Activated CD8-positive, alpha-beta T cell treated with anti-CD3 and anti-CD28 coated beads for 36 hours (primary cell): ENCODE results near the gene DHRS7C. TPM values are rescaled to one million over a fixed set of nuclear protein-coding genes. Genes with fewer than 3 reads are reported as not detected.
A peak's percentile ranks its signal among the peaks of the same experiment; 100 is the strongest.

ENCODE experiments used
- ATAC-seq: fragments of 200-7000 bp; cut with Tn5 transposase; one replicate; pipeline ENCODE4 v1.10.0; 2021; ENCODE audit warnings: mild to moderate bottlenecking, moderate library complexity
- CTCF ChIA-PET: fragments of 350-600 bp; sonication (Branson Sonifier 250); formaldehyde crosslinking; loops from one replicate; lab custom pipeline; 2021; ENCODE audit warnings: antibody characterized with exemption; lab: Charles Lee
- POLR2A ChIA-PET: fragments of 350-600 bp; sonication (Branson Sonifier 250); formaldehyde crosslinking; loops from one replicate; lab custom pipeline; 2021; ENCODE audit warnings: antibody characterized with exemption; lab: Charles Lee
- DNase-seq: peaks from one replicate; pipeline ENCODE4 v3.0.0-alpha.2; 2020
- H3K27ac Mint-ChIP-seq: one replicate; pipeline ENCODE4 v1.8.0; 2021; ENCODE audit warnings: mild to moderate bottlenecking, mixed read lengths
- H3K27me3 Mint-ChIP-seq: one replicate; pipeline ENCODE4 v1.8.0; 2021; ENCODE audit warnings: mixed read lengths
- H3K36me3 Mint-ChIP-seq: one replicate; pipeline ENCODE4 v1.8.0; 2021; ENCODE audit warnings: low read depth, mixed read lengths
- H3K4me1 Mint-ChIP-seq: one replicate; pipeline ENCODE4 v1.8.0; 2021; ENCODE audit warnings: low read depth, mixed read lengths
- H3K4me3 Mint-ChIP-seq: one replicate; pipeline ENCODE4 v1.8.0; 2021; ENCODE audit warnings: mild to moderate bottlenecking, moderate library complexity, mixed read lengths
- H3K9me3 Mint-ChIP-seq: one replicate; pipeline ENCODE4 v1.8.0; 2021; ENCODE audit warnings: mixed read lengths
- intact Hi-C: fragments of 100-400 bp; cut with micrococcal nuclease; formaldehyde crosslinking; loops from one replicate; pipeline ENCODE4 v1.10.0; 2022
- total RNA-seq, 2 experiments: library from RNA; stranded (reverse); gene quantifications; one replicate each; pipeline ENCODE4 v1.2.3, GENCODE V29; 2021
- TF ChIP-seq, protein P1 (sequence below): fragments of 200-600 bp; IDR thresholded peaks from one replicate; pipeline ENCODE4 v1.8.0; 2022; ENCODE audit warnings: antibody characterized with exemption, mild to moderate bottlenecking

Gene DHRS7C
- total RNA-seq, 2 experiments from 2014 or later = not detected

DNA sequence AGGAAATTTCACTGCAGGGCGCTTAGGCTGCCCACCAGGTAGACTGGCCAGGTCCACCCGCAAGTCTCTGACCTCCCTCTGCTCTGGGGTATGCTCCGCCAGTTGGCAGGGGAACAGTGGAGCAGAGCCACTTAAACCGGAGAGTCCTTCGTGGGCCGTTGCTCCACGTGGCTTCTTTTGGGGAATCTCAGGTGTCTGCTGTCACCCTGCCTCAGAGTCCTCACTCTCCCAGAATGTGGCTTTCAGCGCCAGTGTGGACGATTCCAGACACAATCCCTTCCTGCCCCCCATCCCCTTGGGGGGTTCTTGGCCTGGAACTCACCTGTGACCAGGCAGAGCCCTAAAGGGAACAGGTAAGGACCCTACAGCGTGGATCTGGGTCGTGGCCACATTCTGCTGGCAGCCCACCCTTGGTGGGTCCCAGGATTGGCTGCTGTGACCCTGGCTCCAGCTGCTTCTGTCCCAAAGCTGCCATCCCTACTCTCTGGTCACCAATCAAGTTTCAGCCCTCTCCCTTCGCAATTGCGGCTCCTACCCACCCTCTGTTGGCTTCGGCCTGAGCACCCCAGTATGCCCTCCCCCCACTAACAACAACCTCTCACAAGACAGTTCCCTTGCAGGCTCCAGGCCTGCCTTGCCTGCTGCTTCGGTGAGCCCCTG lies 22.2 kb downstream of the DHRS7C start:
- ChIA-PET CTCF (interaction anchor here (0.8 to 1.8 kb wide), 12 partner anchors 9 to 193 kb away, joined by 3 to 14 read pairs (median 4); partner anchors contain the start of gene CFAP52), POLR2A (no interaction called here)
- no peak overlapping the region for H3K4me3 Mint-ChIP-seq
- ATAC-seq (no peak), DNase-seq (no peak)
- peaks cover 2% of the 10 kb centered on the region for H3K27me3 Mint-ChIP-seq
- H3K4me1 Mint-ChIP-seq = no peaks in the 10 kb centered on the region
- no peaks in the 10 kb centered on the region for H3K9me3 Mint-ChIP-seq
- intact Hi-C loops = loop anchor here (5.0 kb wide), 1 partner anchor 37 kb away; no protein-coding TSS in a partner anchor
- TF ChIP-seq, protein P1, sequence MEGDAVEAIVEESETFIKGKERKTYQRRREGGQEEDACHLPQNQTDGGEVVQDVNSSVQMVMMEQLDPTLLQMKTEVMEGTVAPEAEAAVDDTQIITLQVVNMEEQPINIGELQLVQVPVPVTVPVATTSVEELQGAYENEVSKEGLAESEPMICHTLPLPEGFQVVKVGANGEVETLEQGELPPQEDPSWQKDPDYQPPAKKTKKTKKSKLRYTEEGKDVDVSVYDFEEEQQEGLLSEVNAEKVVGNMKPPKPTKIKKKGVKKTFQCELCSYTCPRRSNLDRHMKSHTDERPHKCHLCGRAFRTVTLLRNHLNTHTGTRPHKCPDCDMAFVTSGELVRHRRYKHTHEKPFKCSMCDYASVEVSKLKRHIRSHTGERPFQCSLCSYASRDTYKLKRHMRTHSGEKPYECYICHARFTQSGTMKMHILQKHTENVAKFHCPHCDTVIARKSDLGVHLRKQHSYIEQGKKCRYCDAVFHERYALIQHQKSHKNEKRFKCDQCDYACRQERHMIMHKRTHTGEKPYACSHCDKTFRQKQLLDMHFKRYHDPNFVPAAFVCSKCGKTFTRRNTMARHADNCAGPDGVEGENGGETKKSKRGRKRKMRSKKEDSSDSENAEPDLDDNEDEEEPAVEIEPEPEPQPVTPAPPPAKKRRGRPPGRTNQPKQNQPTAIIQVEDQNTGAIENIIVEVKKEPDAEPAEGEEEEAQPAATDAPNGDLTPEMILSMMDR = no peak
- H3K36me3 Mint-ChIP-seq = no peaks in the 10 kb centered on the region
- no peak overlapping the region for H3K27ac Mint-ChIP-seq

DNA sequence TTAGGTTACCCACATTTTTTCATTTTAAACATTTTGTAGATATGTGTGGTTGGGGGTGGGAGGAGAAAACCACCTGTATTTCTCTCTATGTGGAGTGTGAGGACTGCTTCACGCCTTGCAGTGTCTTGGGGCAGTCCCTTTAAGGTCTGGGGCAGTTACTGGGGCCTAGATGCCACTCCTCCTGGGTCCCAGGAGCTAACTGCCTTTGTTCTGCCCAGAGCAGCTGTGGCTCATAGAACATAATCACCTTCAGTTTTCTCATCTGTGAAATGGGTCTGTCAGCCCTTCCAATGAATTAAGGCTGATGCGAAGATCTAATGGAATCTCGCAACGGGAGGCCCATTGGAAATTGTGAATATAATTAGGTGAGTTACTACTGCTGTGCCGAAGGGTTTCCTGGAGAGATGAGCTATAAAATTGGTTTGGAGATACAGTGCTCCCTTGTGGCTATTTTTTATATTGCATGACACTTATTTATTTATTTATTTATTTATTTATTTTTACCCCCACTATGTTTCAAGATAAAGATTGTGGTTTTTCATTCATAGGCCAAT lies 22.9 kb downstream of the DHRS7C start:
- Mint-ChIP-seq H3K27ac (no peak overlapping the region), H3K27me3 (peaks cover 3% of the 10 kb centered on the region), H3K9me3 (no peaks in the 10 kb centered on the region), H3K4me1 (no peaks in the 10 kb centered on the region), H3K4me3 (no peak overlapping the region), H3K36me3 (no peaks in the 10 kb centered on the region)
- ChIA-PET POLR2A (no interaction called here), CTCF (interaction anchor here (0.7 to 1.8 kb wide), 15 partner anchors 8 to 192 kb away, joined by 3 to 14 read pairs (median 4); partner anchors contain the start of gene CFAP52)
- TF ChIP-seq, protein P1 = peak; percentile 72
- intact Hi-C loops = loop anchor here (5.0 kb wide), 1 partner anchor 36 kb away; no protein-coding TSS in a partner anchor
- DNase-seq = no peak
- peak; percentile 45 for ATAC-seq

DNA sequence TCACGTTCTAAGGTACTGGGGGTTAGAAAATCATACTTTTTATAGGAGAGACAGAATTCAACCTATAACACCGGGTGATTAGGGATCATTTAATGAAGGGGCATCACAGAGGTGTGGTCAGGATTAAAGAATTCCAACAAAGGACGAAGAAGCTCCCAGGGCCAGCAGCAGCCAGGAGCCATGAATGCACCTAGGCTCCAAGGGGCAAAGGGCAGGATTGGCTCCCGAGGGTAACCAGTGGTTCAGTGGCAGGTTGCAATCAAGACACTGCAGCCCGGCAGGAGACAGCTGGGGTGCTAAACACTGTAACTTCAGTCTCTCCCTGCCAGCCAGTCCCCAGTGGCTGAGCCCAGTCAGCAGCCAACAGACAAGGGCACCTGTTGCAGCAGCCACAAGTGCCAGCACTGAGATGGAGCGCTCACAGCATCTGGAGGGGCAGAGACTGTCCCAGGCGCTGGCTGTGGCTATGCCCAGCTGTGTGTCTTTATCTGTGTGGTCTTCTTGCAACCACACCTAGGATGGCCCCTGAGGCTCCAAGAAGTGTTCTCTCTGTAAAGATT lies 23.9 kb downstream of the DHRS7C start:
- DNase-seq = no peak
- H3K27me3 Mint-ChIP-seq = peaks cover 5% of the 10 kb centered on the region
- H3K9me3 Mint-ChIP-seq = no peaks in the 10 kb centered on the region
- no peak for ATAC-seq
- no peak overlapping the region for H3K4me3 Mint-ChIP-seq
- TF ChIP-seq, protein P1 = no peak
- POLR2A ChIA-PET = no interaction called here
- intact Hi-C loops = loop anchor here (5.0 kb wide), 1 partner anchor 35 kb away; no protein-coding TSS in a partner anchor
- no peak overlapping the region for H3K27ac Mint-ChIP-seq
- no peaks in the 10 kb centered on the region for H3K36me3 Mint-ChIP-seq
- CTCF ChIA-PET = interaction anchor here (0.9 to 1.4 kb wide), 3 partner anchors 33 to 60 kb away, joined by 4 to 5 read pairs (median 4); no protein-coding TSS in a partner anchor
- no peaks in the 10 kb centered on the region for H3K4me1 Mint-ChIP-seq

DNA sequence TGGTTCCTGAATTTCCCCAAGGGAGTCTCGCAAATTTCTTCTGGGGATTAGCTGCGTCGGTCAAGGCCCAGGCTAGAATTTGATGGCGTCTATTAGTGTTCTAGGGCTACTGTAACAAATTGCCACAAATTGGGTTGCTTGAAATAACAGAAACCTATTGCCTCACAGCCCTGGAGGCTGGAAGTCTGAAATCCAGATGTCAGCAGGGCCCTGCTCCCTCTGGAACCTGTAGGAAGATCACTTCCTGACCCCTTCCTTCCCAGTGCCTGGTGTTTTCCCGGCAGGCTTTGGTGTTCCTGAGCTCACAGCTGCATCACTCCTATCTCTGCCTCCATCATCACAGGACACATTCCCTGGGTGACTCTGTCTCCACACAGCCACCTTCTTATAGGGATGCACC lies 24.4 kb downstream of the DHRS7C start:
- TF ChIP-seq, protein P1 = no peak
- H3K9me3 Mint-ChIP-seq = no peaks in the 10 kb centered on the region
- no peak overlapping the region for H3K4me3 Mint-ChIP-seq
- no peaks in the 10 kb centered on the region for H3K36me3 Mint-ChIP-seq
- DNase-seq (no peak), ATAC-seq (no peak)
- no peaks in the 10 kb centered on the region for H3K4me1 Mint-ChIP-seq
- ChIA-PET POLR2A (no interaction called here), CTCF (interaction anchor here (0.9 kb wide), 1 partner anchor 39 kb away, joined by 4 read pairs; no protein-coding TSS in a partner anchor)
- intact Hi-C loops = loop anchor here (5.0 kb wide), 1 partner anchor 35 kb away; no protein-coding TSS in a partner anchor
- peaks cover 5% of the 10 kb centered on the region for H3K27me3 Mint-ChIP-seq
- H3K27ac Mint-ChIP-seq = no peak overlapping the region
